Activated CD8-positive, alpha-beta memory T cell treated with anti-CD3 and anti-CD28 coated beads for 48 hours (primary cell): Measurements from ENCODE around the gene ATL2.

ENCODE experiments used
- DNase-seq, 3 experiments: peaks; one replicate each; pipeline ENCODE4 v3.0.0-alpha.2; 2020; ENCODE audit warnings: low read depth in 2 of 3, low spot score in 2 of 3

The ATL2 gene

GRCh38 chr2:38255211-38255610, 121.9 kb downstream of the ATL2 start:
- no peak for DNase-seq

- no peak for DNase-seq
These were observed 122.3 kb downstream of the ATL2 start for GRCh38 chr2:38254796-38255195.

GRCh38 chr2:38251940-38252339, 125.1 kb downstream of the ATL2 start:
- no peak for DNase-seq

- DNase-seq: no peak
These were observed 128.4 kb downstream of the ATL2 start for GRCh38 chr2:38248707-38249106.

GRCh38 chr2:38248255-38248654, 128.8 kb downstream of the ATL2 start:
- no peak for DNase-seq

- no peak for DNase-seq
These were observed 131.0 kb downstream of the ATL2 start for GRCh38 chr2:38246105-38246504.

GRCh38 chr2:38245114-38245641, 131.9 kb downstream of the ATL2 start:
- DNase-seq: no peak

GRCh38 chr2:38244301-38244700, 132.8 kb downstream of the ATL2 start:
- DNase-seq: no peak
